Panc1 (cell line): ENCODE measurements around the gene CTNNAL1. TPM values are rescaled to one million over a fixed set of nuclear protein-coding genes. Genes with fewer than 3 reads are reported as not detected.

Source experiments
- ATAC-seq: fragments of 200-7000 bp; cut with Tn5 transposase; 2 replicates; pipeline ENCODE4 v1.9.1; 2020; ENCODE audit warnings: mild to moderate bottlenecking, moderate library complexity
- BruUV-seq: library from RNA; stranded (reverse); fragments of 400-500 nt; replicated peaks from 2 replicates; lab custom pipeline; 2021; lab: Mats Ljungman, UMichigan
- CTCF ChIA-PET: fragments of 300-600 bp; sonication (Branson Sonifier 250); formaldehyde crosslinking; loops from one replicate; lab custom pipeline; 2022; ENCODE audit warnings: antibody characterized with exemption; lab: Charles Lee
- POLR2A ChIA-PET: fragments of 300-600 bp; sonication (Branson Sonifier 250); formaldehyde crosslinking; loops from one replicate; lab custom pipeline; 2022; ENCODE audit warnings: antibody characterized with exemption; lab: Charles Lee
- DNase-seq: peaks from one replicate; pipeline ENCODE4 v3.0.0-alpha.2; 2010; ENCODE audit warnings: low read depth, low spot score
- H3K27ac ChIP-seq: 2 replicates; pipeline ENCODE4 v1.5.1; 2011; ENCODE audit warnings: mild to moderate bottlenecking, low read length, inconsistent platforms
- H3K27me3 ChIP-seq: fragments of 200-500 bp; sonication (Bioruptor generic); 2 replicates; pipeline ENCODE4 v1.6.0; 2014; ENCODE audit warnings: low read length, inconsistent platforms; ENCODE audit not compliant: control insufficient read depth, insufficient read depth
- H3K36me3 ChIP-seq: fragments of 200-500 bp; sonication (Bioruptor generic); 2 replicates; pipeline ENCODE4 v1.5.1; 2014; ENCODE audit warnings: inconsistent platforms, mild to moderate bottlenecking, low read length, moderate library complexity; ENCODE audit not compliant: control insufficient read depth, insufficient read depth
- H3K4me1 ChIP-seq: 2 replicates; pipeline ENCODE4 v1.5.1; 2011; ENCODE audit warnings: inconsistent platforms, mild to moderate bottlenecking, low read length, moderate library complexity; ENCODE audit not compliant: control insufficient read depth, insufficient read depth
- H3K4me3 ChIP-seq, 2 experiments: 2 replicates each; pipeline ENCODE4 v1.5.1; 2011 to 2012; ENCODE audit warnings: low read depth in 2 of 2, low read length in 2 of 2, mild to moderate bottlenecking in 2 of 2, inconsistent platforms in 1 of 2, moderate library complexity in 1 of 2
- H3K9me3 ChIP-seq: fragments of 200-500 bp; sonication (Bioruptor generic); 2 replicates; pipeline ENCODE4 v1.5.1; 2014; ENCODE audit warnings: low read depth, mild to moderate bottlenecking, inconsistent platforms, low read length, moderate library complexity; ENCODE audit not compliant: control insufficient read depth, insufficient read depth
- CTCF ChIP-seq: fragments of 450-650 bp; IDR thresholded peaks from 2 replicates; pipeline ENCODE4 v1.5.1; 2017; ENCODE audit warnings: mild to moderate bottlenecking
- POLR2AphosphoS5 ChIP-seq: IDR thresholded peaks from 2 replicates; pipeline ENCODE4 v1.6.1; 2012; ENCODE audit warnings: mild to moderate bottlenecking, low read depth, low read length, moderate library complexity
- REST ChIP-seq, 2 experiments: IDR thresholded peaks; 2 replicates each; pipeline ENCODE4 v1.6.1; 2011 to 2012; ENCODE audit warnings: low read depth in 2 of 2, control low read depth in 1 of 2, low read length in 1 of 2, mild to moderate bottlenecking in 1 of 2, moderate library complexity in 1 of 2; ENCODE audit not compliant: insufficient read depth in 1 of 2
- SIN3A ChIP-seq: IDR thresholded peaks from 2 replicates; pipeline ENCODE4 v1.6.1; 2012; ENCODE audit warnings: low read depth, mild to moderate bottlenecking, low read length, moderate library complexity, borderline replicate concordance; ENCODE audit not compliant: insufficient read depth
- TCF7L2 ChIP-seq: IDR thresholded peaks from 2 replicates; pipeline ENCODE4 v1.6.1; 2011; ENCODE audit warnings: mild to moderate bottlenecking, low read depth, low read length, inconsistent platforms
- in situ Hi-C: cut with HindIII; loops from 2 replicates; pipeline ENCODE4 v1.10.0; 2016; ENCODE audit warnings: low sequenced_read_pairs, low pct_unique_long_range_greater_than_20kb
- intact Hi-C: fragments of 100-400 bp; cut with micrococcal nuclease; formaldehyde crosslinking; loops from one replicate; pipeline ENCODE4 v1.10.0; 2022; ENCODE audit not compliant: unreplicated experiment
- total RNA-seq: library from RNA; stranded (reverse); gene quantifications from one replicate; pipeline ENCODE4 v1.2.1, GENCODE V29; 2021; ENCODE audit not compliant: unreplicated experiment

CTNNAL1 gene
- total RNA-seq, 1 experiment from 2014 or later = 79.8 TPM

GRCh38 chr9:109026306-109026705 is 13.0 kb upstream of the CTNNAL1 start:
- POLR2A ChIA-PET = no interaction called here
- ATAC-seq (no peak), DNase-seq (no peak)
- CTCF ChIA-PET = no interaction called here
- Histone ChIP-seq H3K4me1 (peaks cover 6% of the 10 kb centered on the region), H3K4me3 (no peak overlapping the region), H3K27me3 (no peaks in the 10 kb centered on the region), H3K36me3 (no peaks in the 10 kb centered on the region; the same call in 1 of the 2 replicates), H3K9me3 (no peaks in the 10 kb centered on the region), H3K27ac (no peak overlapping the region)
- intact Hi-C loops = no loop called here
- in situ Hi-C loops = no loop called here
- BruUV-seq = no TSS peak
- TF ChIP-seq SIN3A (no peak), CTCF (no peak), TCF7L2 (no peak), POLR2AphosphoS5 (no peak), REST (IDR thresholded peaks at IDR 0.05; ENCODE audit: insufficient read depth in 1 of 2, low read depth in 2 of 2, low read length in 1 of 2) (no peak)

GRCh38 chr9:109022873-109023272 is 9.6 kb upstream of the CTNNAL1 start:
- ATAC-seq = peak; percentile 80
- Histone ChIP-seq H3K4me1 (peaks cover 6% of the 10 kb centered on the region), H3K36me3 (peaks cover 4% of the 10 kb centered on the region), H3K4me3 (no peak overlapping the region), H3K27me3 (no peaks in the 10 kb centered on the region), H3K27ac (peak overlapping the region; percentile 39; the same call in 1 of the 2 replicates), H3K9me3 (no peaks in the 10 kb centered on the region)
- POLR2A ChIA-PET = interaction anchor here (0.5 kb wide), 1 partner anchor 123 kb away, joined by 3 read pairs; no protein-coding TSS in a partner anchor
- in situ Hi-C loops = no loop called here
- intact Hi-C loops = no loop called here
- TF ChIP-seq REST (IDR thresholded peaks at IDR 0.05; ENCODE audit: insufficient read depth in 1 of 2, low read depth in 2 of 2, low read length in 1 of 2) = no peak
- TF ChIP-seq TCF7L2 = no peak
- TF ChIP-seq SIN3A = no peak
- no peak for TF ChIP-seq CTCF
- no peak for TF ChIP-seq POLR2AphosphoS5
- no peak for DNase-seq
- no TSS peak for BruUV-seq
- CTCF ChIA-PET = no interaction called here
